Endothelial cell of umbilical vein (primary cell): Measurements from ENCODE around the gene NTMT2.

Experiments used
- CTCF ChIP-seq, 2 donors: IDR thresholded peaks; 1 replicate in 1 of 2; 2 replicates in 1 of 2; pipeline ENCODE4 v1.5.1; 2011; ENCODE audit warnings: low read length in 2 of 2, mild to moderate bottlenecking in 2 of 2, moderate library complexity in 2 of 2, control low read depth in 1 of 2, inconsistent platforms in 1 of 2, low read depth in 1 of 2; ENCODE audit not compliant: insufficient read depth in 1 of 2; ENCODE audit errors: extremely low read depth in 1 of 2
- EZH2 ChIP-seq: IDR thresholded peaks from 2 replicates; pipeline ENCODE4 v1.6.1; 2012; ENCODE audit warnings: borderline replicate concordance, low read depth, mild to moderate bottlenecking, moderate library complexity, low read length, inconsistent platforms; ENCODE audit not compliant: severe bottlenecking
- FOS ChIP-seq: IDR thresholded peaks from 2 replicates; pipeline ENCODE4 v1.6.1; 2011; ENCODE audit warnings: mild to moderate bottlenecking, low read length, moderate library complexity, borderline replicate concordance; ENCODE audit not compliant: insufficient read depth
- GATA2 ChIP-seq: IDR thresholded peaks from 2 replicates; pipeline ENCODE4 v1.7.0; 2011; ENCODE audit warnings: low read depth, mild to moderate bottlenecking, moderate library complexity, mixed read lengths, low read length; ENCODE audit not compliant: insufficient read length, insufficient read depth
- MAX ChIP-seq: IDR thresholded peaks from 2 replicates; pipeline ENCODE4 v1.6.1; 2011; ENCODE audit not compliant: insufficient read depth, insufficient read length
- POLR2A ChIP-seq: IDR thresholded peaks from 2 replicates; pipeline ENCODE4 v1.6.1; 2012; ENCODE audit warnings: low read depth, mild to moderate bottlenecking, control low read depth, low read length
- POLR2AphosphoS5 ChIP-seq: IDR thresholded peaks from 2 replicates; pipeline ENCODE4 v1.6.1; 2012; ENCODE audit warnings: low read depth, mild to moderate bottlenecking, control low read depth, low read length, moderate library complexity; ENCODE audit not compliant: insufficient read depth

- TF ChIP-seq MAX (no peak), CTCF (IDR thresholded peaks at IDR 0.05; ENCODE audit: extremely low read depth in 1 of 2, insufficient read depth in 1 of 2, low read depth in 1 of 2, low read length in 2 of 2) (no peak), GATA2 (no peak), POLR2A (no peak), EZH2 (no peak), POLR2AphosphoS5 (no peak), FOS (no peak)
These were observed 19.1 kb upstream of the NTMT2 start for GRCh38 chr1:170126696-170127095.
